GM06990 (cell line): ENCODE data around the gene MAGI2.

Experiments
- DNase-seq: peaks from one replicate; pipeline ENCODE4 v3.0.0-alpha.2; 2011; ENCODE audit not compliant: insufficient read length; ENCODE audit errors: extremely low read depth
- H3K27me3 ChIP-seq: replicated peaks from 2 replicates; pipeline ENCODE4 v1.6.0; 2011; ENCODE audit warnings: low read length; ENCODE audit not compliant: control insufficient read depth, insufficient read depth
- H3K36me3 ChIP-seq: 2 replicates; pipeline ENCODE4 v1.5.1; 2011; ENCODE audit warnings: low read length; ENCODE audit not compliant: control insufficient read depth, insufficient read depth
- H3K4me3 ChIP-seq: replicated peaks from 2 replicates; pipeline ENCODE4 v1.5.1; 2011; ENCODE audit warnings: low read depth, mild to moderate bottlenecking, control low read depth, low read length
- TF ChIP-seq, protein P1 (sequence below): IDR thresholded peaks from 2 replicates; pipeline ENCODE4 v1.5.1; 2011; ENCODE audit warnings: low read length, control low read depth, mild to moderate bottlenecking, inconsistent platforms; ENCODE audit not compliant: insufficient read depth, poor library complexity, severe bottlenecking

MAGI2 gene

DNA sequence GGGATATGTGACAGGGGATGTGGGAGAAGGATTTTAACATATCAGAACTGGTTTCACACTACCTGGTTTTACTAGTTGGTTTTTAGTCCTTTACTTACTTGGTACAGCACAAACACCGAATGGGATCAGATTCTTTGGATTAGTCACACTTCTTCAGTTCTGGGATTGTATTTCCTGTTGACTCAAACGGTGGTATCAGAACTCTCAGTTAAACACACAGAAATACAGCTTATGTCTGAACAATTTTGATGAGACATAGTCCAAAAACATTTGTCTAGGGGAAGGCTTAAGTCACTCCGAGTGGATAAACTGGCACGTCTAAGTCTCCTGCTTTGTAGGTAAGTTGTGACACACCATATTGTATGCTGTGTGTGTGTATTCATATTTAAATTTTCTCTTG is 1174.4 kb downstream of the MAGI2 start:
- TF ChIP-seq, protein P1, sequence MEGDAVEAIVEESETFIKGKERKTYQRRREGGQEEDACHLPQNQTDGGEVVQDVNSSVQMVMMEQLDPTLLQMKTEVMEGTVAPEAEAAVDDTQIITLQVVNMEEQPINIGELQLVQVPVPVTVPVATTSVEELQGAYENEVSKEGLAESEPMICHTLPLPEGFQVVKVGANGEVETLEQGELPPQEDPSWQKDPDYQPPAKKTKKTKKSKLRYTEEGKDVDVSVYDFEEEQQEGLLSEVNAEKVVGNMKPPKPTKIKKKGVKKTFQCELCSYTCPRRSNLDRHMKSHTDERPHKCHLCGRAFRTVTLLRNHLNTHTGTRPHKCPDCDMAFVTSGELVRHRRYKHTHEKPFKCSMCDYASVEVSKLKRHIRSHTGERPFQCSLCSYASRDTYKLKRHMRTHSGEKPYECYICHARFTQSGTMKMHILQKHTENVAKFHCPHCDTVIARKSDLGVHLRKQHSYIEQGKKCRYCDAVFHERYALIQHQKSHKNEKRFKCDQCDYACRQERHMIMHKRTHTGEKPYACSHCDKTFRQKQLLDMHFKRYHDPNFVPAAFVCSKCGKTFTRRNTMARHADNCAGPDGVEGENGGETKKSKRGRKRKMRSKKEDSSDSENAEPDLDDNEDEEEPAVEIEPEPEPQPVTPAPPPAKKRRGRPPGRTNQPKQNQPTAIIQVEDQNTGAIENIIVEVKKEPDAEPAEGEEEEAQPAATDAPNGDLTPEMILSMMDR: no peak
- no peak for DNase-seq
- H3K36me3 ChIP-seq: no peaks in the 10 kb centered on the region
- H3K4me3 ChIP-seq: no peak overlapping the region
- H3K27me3 ChIP-seq: no peaks in the 10 kb centered on the region

DNA sequence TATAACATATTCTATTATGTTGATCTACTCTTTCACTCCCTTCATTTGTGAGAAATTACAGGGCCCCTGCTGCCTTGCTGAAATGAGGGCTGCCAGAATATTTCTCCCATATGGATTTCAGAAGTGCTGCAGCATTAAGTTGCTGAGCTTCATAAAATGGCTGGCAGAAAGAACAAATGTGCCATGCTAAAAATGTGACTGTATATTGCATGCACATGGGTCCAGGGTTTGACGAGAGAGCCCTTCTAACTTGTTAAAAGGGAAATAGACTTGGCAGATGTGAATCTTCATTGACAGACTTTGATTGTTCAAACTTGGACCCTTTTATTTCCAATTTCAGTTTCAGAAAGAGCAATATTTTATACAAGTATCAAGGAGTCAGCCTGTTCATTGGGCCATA is 1186.3 kb downstream of the MAGI2 start:
- TF ChIP-seq, protein P1: no peak
- no peak for DNase-seq
- H3K4me3 ChIP-seq: no peak overlapping the region
- H3K36me3 ChIP-seq: no peaks in the 10 kb centered on the region
- no peaks in the 10 kb centered on the region for H3K27me3 ChIP-seq

GRCh38 chr7:78265486-78265885 is 1188.0 kb downstream of the MAGI2 start:
- TF ChIP-seq, protein P1: no peak
- no peaks in the 10 kb centered on the region for H3K36me3 ChIP-seq
- DNase-seq: no peak
- no peaks in the 10 kb centered on the region for H3K27me3 ChIP-seq
- H3K4me3 ChIP-seq: no peak overlapping the region

GRCh38 chr7:78265071-78265470 is 1188.4 kb downstream of the MAGI2 start:
- TF ChIP-seq, protein P1: no peak
- no peak for DNase-seq
- Histone ChIP-seq H3K4me3 (no peak overlapping the region), H3K27me3 (no peaks in the 10 kb centered on the region), H3K36me3 (no peaks in the 10 kb centered on the region)

- TF ChIP-seq, protein P1: no peak
- Histone ChIP-seq H3K27me3 (no peaks in the 10 kb centered on the region), H3K4me3 (no peak overlapping the region), H3K36me3 (no peaks in the 10 kb centered on the region)
- DNase-seq: no peak
Observed at GRCh38 chr7:78264105-78264504, 1189.4 kb downstream of the MAGI2 start.

DNA sequence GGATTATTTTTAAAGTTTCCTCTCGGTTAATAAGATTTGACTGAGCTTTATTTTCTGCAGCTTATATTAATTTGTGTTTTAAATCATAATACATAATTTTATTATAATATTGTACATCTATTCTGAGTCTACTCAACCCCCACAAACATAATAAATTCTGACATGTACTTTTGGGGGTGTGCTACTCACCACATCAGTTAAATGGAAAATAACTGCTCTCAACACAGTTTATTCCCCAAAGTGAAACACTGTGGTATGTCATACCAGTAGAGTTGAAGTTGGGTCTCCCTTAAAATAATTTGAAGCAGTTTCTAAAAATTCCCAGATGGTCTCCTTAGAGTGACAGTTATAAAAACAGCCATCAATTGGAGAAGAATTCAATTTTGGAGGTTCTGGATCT is 1191.7 kb downstream of the MAGI2 start:
- no peak overlapping the region for H3K4me3 ChIP-seq
- H3K36me3 ChIP-seq: no peaks in the 10 kb centered on the region
- TF ChIP-seq, protein P1: no peak
- H3K27me3 ChIP-seq: no peaks in the 10 kb centered on the region
- no peak for DNase-seq
